GM12892 (cell line): Measurements from ENCODE around the gene MAGED4.

ENCODE experiments used
- POLR2A ChIP-seq: IDR thresholded peaks from 2 replicates; pipeline ENCODE4 v1.6.1; 2011; ENCODE audit warnings: low read depth, low read length, control low read depth
- POLR2AphosphoS5 ChIP-seq: IDR thresholded peaks from 2 replicates; pipeline ENCODE4 v1.6.1; 2011; ENCODE audit warnings: low read depth, low read length, control low read depth
- TAF1 ChIP-seq: IDR thresholded peaks from 2 replicates; pipeline ENCODE4 v1.6.1; 2011; ENCODE audit warnings: low read depth, mild to moderate bottlenecking, control low read depth, low read length, borderline replicate concordance

DNA sequence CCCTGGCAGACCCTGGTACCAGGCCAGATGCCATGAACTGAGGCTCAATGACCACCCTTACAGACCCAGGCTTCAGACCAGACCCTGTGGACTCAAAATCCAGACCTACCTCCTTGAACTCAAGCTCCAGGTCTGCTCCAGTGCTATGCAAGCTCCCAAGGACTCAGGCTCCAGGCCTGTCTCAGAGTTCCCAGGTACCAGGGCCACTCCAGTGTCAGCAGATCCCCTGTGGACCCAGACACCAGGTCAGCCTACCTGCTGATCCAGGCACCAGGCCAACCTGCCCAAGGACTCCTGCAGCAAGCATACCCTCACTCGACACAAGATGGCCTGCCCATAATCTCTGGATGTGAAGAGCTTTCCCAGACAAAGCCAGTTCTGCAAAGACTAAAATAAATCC, 44.7 kb upstream of the MAGED4 start:
- TF ChIP-seq POLR2A (no peak), POLR2AphosphoS5 (no peak), TAF1 (no peak)
